Neural cell (in vitro differentiated cells): ENCODE data around the gene KMT5C. TPM values are rescaled to one million over a fixed set of nuclear protein-coding genes. Genes with fewer than 3 reads are reported as not detected.

Experiments used
- H2AFZ ChIP-seq: fragments of 200-600, 300-800 bp; sonication (generic), shearing (Covaris generic); 2 replicates; pipeline ENCODE4 v1.6.0; 2014; ENCODE audit warnings: low read depth, mild to moderate bottlenecking, antibody characterized with exemption, low read length, moderate library complexity
- H3F3A ChIP-seq: fragments of 200-600 bp; shearing (Covaris generic); 2 replicates; pipeline ENCODE4 v1.6.1; 2016; ENCODE audit warnings: mild to moderate bottlenecking, moderate library complexity, mixed read lengths, antibody characterized with exemption, low read length; ENCODE audit not compliant: insufficient read depth, poor library complexity, severe bottlenecking
- H3K27ac ChIP-seq: fragments of 200-600, 300-800 bp; sonication (generic), shearing (Covaris generic); 2 replicates; pipeline ENCODE4 v1.5.1; 2014; ENCODE audit warnings: mild to moderate bottlenecking, low read length, moderate library complexity
- H3K27me3 ChIP-seq: fragments of 300-800, 200-600 bp; sonication (generic), shearing (Covaris generic); 2 replicates; pipeline ENCODE4 v1.6.0; 2014; ENCODE audit warnings: mild to moderate bottlenecking, low read depth, low read length, moderate library complexity; ENCODE audit not compliant: insufficient read depth
- H3K36me3 ChIP-seq: fragments of 300-800, 200-600 bp; sonication (generic), shearing (Covaris generic); 2 replicates; pipeline ENCODE4 v1.5.1; 2014; ENCODE audit warnings: mild to moderate bottlenecking, antibody characterized with exemption, low read length, moderate library complexity; ENCODE audit not compliant: insufficient read depth
- H3K4me2 ChIP-seq: fragments of 300-800, 200-600 bp; sonication (generic), shearing (Covaris generic); 2 replicates; pipeline ENCODE4 v1.6.0; 2014; ENCODE audit warnings: mild to moderate bottlenecking, low read length
- H3K4me3 ChIP-seq: fragments of 300-800, 200-600 bp; sonication (generic), shearing (Covaris generic); 2 replicates; pipeline ENCODE4 v1.5.1; 2014; ENCODE audit warnings: mild to moderate bottlenecking, low read length, moderate library complexity
- H3K79me2 ChIP-seq: fragments of 200-600 bp; shearing (Covaris generic); replicated peaks from 2 replicates; pipeline ENCODE4 v1.6.0; 2014; ENCODE audit warnings: mild to moderate bottlenecking, low read length, moderate library complexity; ENCODE audit not compliant: insufficient read depth
- H3K9ac ChIP-seq: fragments of 300-800, 200-600 bp; sonication (generic), shearing (Covaris generic); 2 replicates; pipeline ENCODE4 v1.6.1; 2016; ENCODE audit warnings: mild to moderate bottlenecking, low read length, mixed read lengths
- H3K9me2 ChIP-seq: fragments of 200-600 bp; shearing (Covaris generic); 2 replicates; pipeline ENCODE4 v1.6.1; 2016; ENCODE audit warnings: mild to moderate bottlenecking, low read length, mixed read lengths; ENCODE audit not compliant: insufficient read depth
- H3K9me3 ChIP-seq: fragments of 200-600, 300-800 bp; sonication (generic), shearing (Covaris generic); 2 replicates; pipeline ENCODE4 v1.6.1; 2016; ENCODE audit warnings: mild to moderate bottlenecking, mixed run types, low read length, moderate library complexity, mixed read lengths
- H4K20me1 ChIP-seq: fragments of 200-600 bp; shearing (Covaris generic); 2 replicates; pipeline ENCODE4 v1.6.1; 2016; ENCODE audit warnings: mild to moderate bottlenecking, mixed run types; ENCODE audit not compliant: insufficient read depth
- EP300 ChIP-seq: fragments of 450-650 bp; conservative IDR thresholded peaks from 2 replicates; pipeline ENCODE4 v1.6.1; 2014; ENCODE audit warnings: antibody characterized with exemption, mild to moderate bottlenecking, moderate library complexity; ENCODE audit not compliant: poor library complexity, severe bottlenecking
- EZH2 ChIP-seq: fragments of 200-600, 300-800 bp; shearing (Covaris generic), sonication (generic); IDR thresholded peaks from 2 replicates; pipeline ENCODE4 v1.6.1; 2014; ENCODE audit warnings: antibody characterized with exemption, low read length, borderline replicate concordance, mild to moderate bottlenecking; ENCODE audit not compliant: insufficient read depth, poor library complexity, severe bottlenecking
- MXI1 ChIP-seq: fragments of 450-650 bp; conservative IDR thresholded peaks from 2 replicates; pipeline ENCODE4 v1.6.1; 2014; ENCODE audit warnings: antibody characterized with exemption, mild to moderate bottlenecking; ENCODE audit not compliant: poor library complexity, severe bottlenecking
- POLR2AphosphoS5 ChIP-seq: IDR thresholded peaks from 2 replicates; pipeline ENCODE4 v1.6.1; 2012
- RAD21 ChIP-seq: fragments of 450-650 bp; conservative IDR thresholded peaks from 2 replicates; pipeline ENCODE4 v1.6.1; 2014; ENCODE audit warnings: antibody characterized with exemption, mild to moderate bottlenecking, moderate library complexity
- REST ChIP-seq: IDR thresholded peaks from 2 replicates; pipeline ENCODE4 v1.6.1; 2012; ENCODE audit warnings: borderline replicate concordance
- SMC3 ChIP-seq: fragments of 450-650 bp; conservative IDR thresholded peaks from 2 replicates; pipeline ENCODE4 v1.6.1; 2014; ENCODE audit warnings: antibody characterized with exemption, mild to moderate bottlenecking, moderate library complexity; ENCODE audit not compliant: poor library complexity
- TAF1 ChIP-seq: IDR thresholded peaks from 2 replicates; pipeline ENCODE4 v1.6.1; 2012; ENCODE audit warnings: low read depth
- polyA plus RNA-seq: library from polyadenylated mRNA; depleted of rRNA; stranded (reverse); fragments of >200 nt; gene quantifications from 2 replicates; pipeline ENCODE4 v1.2.3, GENCODE V29; 2014
- TF ChIP-seq, protein P1 (sequence below): fragments of 450-650 bp; IDR thresholded peaks from 2 replicates; pipeline ENCODE4 v1.5.1; 2014; ENCODE audit warnings: antibody characterized with exemption, mild to moderate bottlenecking, moderate library complexity; ENCODE audit not compliant: poor library complexity, severe bottlenecking

KMT5C gene
- polyA plus RNA-seq, 1 donor from 2014 or later = 50.9 TPM

- H3K27me3 ChIP-seq = no peaks in the 10 kb centered on the region
- H3K27ac ChIP-seq = no peak overlapping the region
- no peak overlapping the region for H2AFZ ChIP-seq
- peaks cover 21% of the 10 kb centered on the region for H4K20me1 ChIP-seq
- H3K79me2 ChIP-seq = peaks cover 19% of the 10 kb centered on the region
- no peak overlapping the region for H3K4me3 ChIP-seq
- peaks cover 5% of the 10 kb centered on the region for H3F3A ChIP-seq
- no peaks in the 10 kb centered on the region for H3K36me3 ChIP-seq
- H3K9me2 ChIP-seq = no peaks in the 10 kb centered on the region
- H3K9ac ChIP-seq = no peak overlapping the region
- H3K4me2 ChIP-seq = no peak overlapping the region
- TF ChIP-seq TAF1 (no peak), SMC3 (no peak), MXI1 (no peak), REST (no peak), EP300 (no peak), EZH2 (no peak)
- TF ChIP-seq, protein P1, sequence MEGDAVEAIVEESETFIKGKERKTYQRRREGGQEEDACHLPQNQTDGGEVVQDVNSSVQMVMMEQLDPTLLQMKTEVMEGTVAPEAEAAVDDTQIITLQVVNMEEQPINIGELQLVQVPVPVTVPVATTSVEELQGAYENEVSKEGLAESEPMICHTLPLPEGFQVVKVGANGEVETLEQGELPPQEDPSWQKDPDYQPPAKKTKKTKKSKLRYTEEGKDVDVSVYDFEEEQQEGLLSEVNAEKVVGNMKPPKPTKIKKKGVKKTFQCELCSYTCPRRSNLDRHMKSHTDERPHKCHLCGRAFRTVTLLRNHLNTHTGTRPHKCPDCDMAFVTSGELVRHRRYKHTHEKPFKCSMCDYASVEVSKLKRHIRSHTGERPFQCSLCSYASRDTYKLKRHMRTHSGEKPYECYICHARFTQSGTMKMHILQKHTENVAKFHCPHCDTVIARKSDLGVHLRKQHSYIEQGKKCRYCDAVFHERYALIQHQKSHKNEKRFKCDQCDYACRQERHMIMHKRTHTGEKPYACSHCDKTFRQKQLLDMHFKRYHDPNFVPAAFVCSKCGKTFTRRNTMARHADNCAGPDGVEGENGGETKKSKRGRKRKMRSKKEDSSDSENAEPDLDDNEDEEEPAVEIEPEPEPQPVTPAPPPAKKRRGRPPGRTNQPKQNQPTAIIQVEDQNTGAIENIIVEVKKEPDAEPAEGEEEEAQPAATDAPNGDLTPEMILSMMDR = no peak
- no peaks in the 10 kb centered on the region for H3K9me3 ChIP-seq
Observed at GRCh38 chr19:55391191-55391670, 51.6 kb downstream of the KMT5C start.

DNA sequence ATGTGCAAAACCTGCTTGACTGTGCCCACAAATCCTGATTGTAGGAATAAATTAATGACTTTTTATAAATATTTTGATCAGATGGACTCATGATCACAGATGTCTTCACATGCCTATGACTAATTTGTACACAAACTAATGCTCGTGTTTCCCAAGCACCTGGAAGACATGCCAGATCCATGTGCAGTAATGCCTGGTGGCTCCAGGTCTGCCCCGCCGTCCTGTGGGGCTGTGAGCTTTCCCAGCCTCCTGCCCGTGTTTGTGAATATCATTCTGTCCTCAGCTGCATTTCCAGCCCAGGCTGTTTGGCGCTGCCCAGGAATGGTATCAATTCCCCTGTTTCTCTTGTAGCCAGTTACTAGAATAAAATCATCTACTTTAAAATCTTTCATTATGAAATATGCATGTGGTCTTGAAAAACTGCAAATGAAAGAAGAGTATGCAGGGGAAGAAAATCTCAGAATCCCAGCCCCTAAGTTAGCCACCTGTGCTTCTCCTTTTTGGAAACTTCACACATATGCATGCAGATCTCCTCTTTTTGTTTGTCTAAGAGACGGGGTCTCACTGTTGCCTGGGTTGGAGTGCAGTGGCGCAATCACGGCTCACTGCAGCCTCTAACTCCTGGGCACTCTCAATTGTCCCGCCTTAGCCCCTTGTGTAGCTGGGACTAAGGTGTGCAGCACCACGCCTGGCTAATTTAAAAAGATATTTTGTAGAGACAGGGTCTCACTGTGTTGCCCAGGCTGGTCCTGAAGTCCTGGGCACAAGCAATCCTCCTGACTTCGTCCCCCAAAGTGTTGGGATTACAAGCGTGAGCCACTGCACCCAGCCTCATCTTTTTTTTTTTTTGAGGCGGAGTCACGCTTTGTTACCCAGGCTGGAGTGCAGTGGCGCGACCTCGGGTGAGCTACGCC, 52.3 kb downstream of the KMT5C start:
- Histone ChIP-seq H3K36me3 (no peaks in the 10 kb centered on the region), H3K9me3 (no peaks in the 10 kb centered on the region), H2AFZ (no peak overlapping the region), H3K4me2 (no peak overlapping the region), H3K9me2 (no peaks in the 10 kb centered on the region), H3K4me3 (no peak overlapping the region), H3K27ac (no peak overlapping the region), H3K9ac (no peak overlapping the region), H3K27me3 (no peaks in the 10 kb centered on the region), H4K20me1 (peaks cover 14% of the 10 kb centered on the region), H3K79me2 (peaks cover 12% of the 10 kb centered on the region), H3F3A (peaks cover 5% of the 10 kb centered on the region)
- no peak for TF ChIP-seq RAD21
- no peak for TF ChIP-seq SMC3
- TF ChIP-seq POLR2AphosphoS5 = no peak
